Amniotic stem cell (primary cell): ENCODE results near the gene TP53BP2.
"Not testable (repeated sequence)": the region's sequence is repeated elsewhere in the genome, so short reads cannot be mapped to it uniquely, and the experiment has no call there.

Experiments used
- DNase-seq: peaks from one replicate; lab custom pipeline; 2025; lab: John Stamatoyannopoulos, UW

Gene TP53BP2

GRCh38 chr1:223739366-223740037 is 106.2 kb downstream of the TP53BP2 start:
- DNase-seq, result no peak

- no peak for DNase-seq
Observed at GRCh38 chr1:223738465-223739365, 107.0 kb downstream of the TP53BP2 start.

- DNase-seq, result no peak
Observed at GRCh38 chr1:223737342-223737741, 108.4 kb downstream of the TP53BP2 start.

- not testable (repeated sequence) for DNase-seq
Observed at GRCh38 chr1:223736638-223737037, 109.1 kb downstream of the TP53BP2 start.

- DNase-seq, result no peak
Observed at GRCh38 chr1:223733898-223734852, 111.6 kb downstream of the TP53BP2 start.

- DNase-seq, result no peak
Observed at GRCh38 chr1:223732993-223733798, 112.6 kb downstream of the TP53BP2 start.

GRCh38 chr1:223731133-223731770 is 114.5 kb downstream of the TP53BP2 start:
- no peak for DNase-seq

GRCh38 chr1:223730479-223731132 is 115.1 kb downstream of the TP53BP2 start:
- no peak for DNase-seq

GRCh38 chr1:223729906-223730305 is 115.8 kb downstream of the TP53BP2 start:
- DNase-seq, result no peak
